IPS-18c (cell line): ENCODE measurements around the gene EDRF1.
"Not testable (repeated sequence)": the region's sequence is repeated elsewhere in the genome, so short reads cannot be mapped to it uniquely, and the experiment has no call there.

Experiments used
- H3K4me3 ChIP-seq: 2 replicates; pipeline ENCODE4 v1.7.0; 2013; ENCODE audit warnings: low read depth, mild to moderate bottlenecking, low read length, moderate library complexity; ENCODE audit not compliant: insufficient read depth
- H3K9me3 ChIP-seq: one replicate; pipeline ENCODE4 v1.6.1; 2013; ENCODE audit warnings: mild to moderate bottlenecking, low read length, moderate library complexity; ENCODE audit not compliant: control insufficient read depth, insufficient read depth

Gene EDRF1

GRCh38 chr10:125719173-125720001 is at the start of gene EDRF1:
Gene EDRF1 (plus strand): TSS chr10:125719709. CDS start chr10:125719808, 99 bp downstream.
- Histone ChIP-seq H3K4me3 (peak within 1 kb of the TSS; percentile 97), H3K9me3 (no peaks in the 10 kb centered on the region)

- no peaks in the 10 kb centered on the region for H3K9me3 ChIP-seq
- no peak overlapping the region for H3K4me3 ChIP-seq
Measured at GRCh38 chr10:125672884-125673283, 46.6 kb upstream of the EDRF1 start.

- Histone ChIP-seq H3K4me3 (no peak overlapping the region), H3K9me3 (peaks cover 2% of the 10 kb centered on the region)
Measured at GRCh38 chr10:125679436-125679835, 40.1 kb upstream of the EDRF1 start.

GRCh38 chr10:125683063-125683462 is 36.4 kb upstream of the EDRF1 start, which contains the start of gene TEX36:
Gene TEX36 (minus strand): TSS chr10:125683163. CDS start chr10:125682989, 174 bp downstream.
- Histone ChIP-seq H3K9me3 (peaks cover 2% of the 10 kb centered on the region), H3K4me3 (no peak within 1 kb of the TSS)

GRCh38 chr10:125683821-125684220 is 35.7 kb upstream of the EDRF1 start:
- peaks cover 2% of the 10 kb centered on the region for H3K9me3 ChIP-seq
- no peak overlapping the region for H3K4me3 ChIP-seq

GRCh38 chr10:125684581-125684980 is 34.9 kb upstream of the EDRF1 start:
- no peak overlapping the region for H3K4me3 ChIP-seq
- peaks cover 2% of the 10 kb centered on the region for H3K9me3 ChIP-seq

- H3K4me3 ChIP-seq, result no peak overlapping the region
- H3K9me3 ChIP-seq, result peaks cover 2% of the 10 kb centered on the region
Measured at GRCh38 chr10:125687507-125688185, 31.9 kb upstream of the EDRF1 start.

GRCh38 chr10:125689955-125690569 is 29.4 kb upstream of the EDRF1 start:
- no peaks in the 10 kb centered on the region for H3K9me3 ChIP-seq
- H3K4me3 ChIP-seq, result no peak overlapping the region

- Histone ChIP-seq H3K4me3 (no peak overlapping the region), H3K9me3 (no peaks in the 10 kb centered on the region)
Measured at GRCh38 chr10:125691160-125691981, 28.1 kb upstream of the EDRF1 start.

- no peaks in the 10 kb centered on the region for H3K9me3 ChIP-seq
- no peak overlapping the region for H3K4me3 ChIP-seq
Measured at GRCh38 chr10:125692196-125692595, 27.3 kb upstream of the EDRF1 start.

GRCh38 chr10:125692601-125693523 is 26.6 kb upstream of the EDRF1 start:
- no peaks in the 10 kb centered on the region for H3K9me3 ChIP-seq
- H3K4me3 ChIP-seq, result no peak overlapping the region

- no peak overlapping the region for H3K4me3 ChIP-seq
- H3K9me3 ChIP-seq, result no peaks in the 10 kb centered on the region
Measured at GRCh38 chr10:125693524-125693847, 26.0 kb upstream of the EDRF1 start.

GRCh38 chr10:125694883-125695282 is 24.6 kb upstream of the EDRF1 start:
- no peak overlapping the region for H3K4me3 ChIP-seq
- no peaks in the 10 kb centered on the region for H3K9me3 ChIP-seq

- not testable (repeated sequence) for H3K4me3 ChIP-seq, H3K9me3 ChIP-seq
Measured at GRCh38 chr10:125696884-125697283, 22.6 kb upstream of the EDRF1 start.

- Histone ChIP-seq H3K9me3 (no peaks in the 10 kb centered on the region), H3K4me3 (no peak overlapping the region)
Measured at GRCh38 chr10:125698481-125698998, 21.0 kb upstream of the EDRF1 start.

- H3K4me3 ChIP-seq, result no peak overlapping the region
- H3K9me3 ChIP-seq, result no peaks in the 10 kb centered on the region
Measured at GRCh38 chr10:125699562-125700143, 19.9 kb upstream of the EDRF1 start.
